Measurements from ENCODE around the gene LIPN.

LIPN gene

DNA sequence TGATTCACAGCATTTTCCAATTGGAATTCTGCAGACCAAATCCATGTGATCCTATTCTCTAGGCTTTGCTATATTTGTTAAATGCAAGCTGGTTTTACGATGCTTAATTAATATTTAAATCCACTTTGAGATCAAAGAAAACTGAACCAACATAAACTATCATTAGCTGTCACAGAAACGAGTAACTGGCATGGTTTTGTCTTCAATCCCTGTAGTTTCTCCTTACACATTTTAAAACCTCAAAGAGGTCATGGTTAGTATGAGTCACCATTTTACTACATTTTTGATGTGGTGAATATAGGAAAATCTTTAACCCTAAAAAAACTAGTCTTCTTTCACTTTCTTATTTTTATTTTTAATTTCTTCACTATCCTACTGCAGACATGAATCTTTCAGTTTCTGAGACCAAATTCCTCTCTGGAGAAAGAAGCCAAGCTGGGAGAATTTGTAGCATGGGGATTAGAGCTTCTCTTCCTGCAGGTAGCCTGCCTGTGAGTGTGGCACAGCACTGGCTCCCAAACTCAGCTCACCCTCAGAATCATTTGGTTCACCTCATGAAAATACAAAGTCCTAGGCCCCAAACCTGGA lies 34.0 kb downstream of the LIPN start:
- Histone ChIP-seq H3K27ac (no peak overlapping the region), H3K4me3 (no peak overlapping the region), H3K9me3 (no peaks in the 10 kb centered on the region), H3K27me3 (no peaks in the 10 kb centered on the region), H3K4me1 (no peaks in the 10 kb centered on the region), H3K36me3 (no peaks in the 10 kb centered on the region)
- intact Hi-C loops (cut with DNase I; ENCODE audit: low total_unique reads): no loop called here
- TF ChIP-seq, protein P1, sequence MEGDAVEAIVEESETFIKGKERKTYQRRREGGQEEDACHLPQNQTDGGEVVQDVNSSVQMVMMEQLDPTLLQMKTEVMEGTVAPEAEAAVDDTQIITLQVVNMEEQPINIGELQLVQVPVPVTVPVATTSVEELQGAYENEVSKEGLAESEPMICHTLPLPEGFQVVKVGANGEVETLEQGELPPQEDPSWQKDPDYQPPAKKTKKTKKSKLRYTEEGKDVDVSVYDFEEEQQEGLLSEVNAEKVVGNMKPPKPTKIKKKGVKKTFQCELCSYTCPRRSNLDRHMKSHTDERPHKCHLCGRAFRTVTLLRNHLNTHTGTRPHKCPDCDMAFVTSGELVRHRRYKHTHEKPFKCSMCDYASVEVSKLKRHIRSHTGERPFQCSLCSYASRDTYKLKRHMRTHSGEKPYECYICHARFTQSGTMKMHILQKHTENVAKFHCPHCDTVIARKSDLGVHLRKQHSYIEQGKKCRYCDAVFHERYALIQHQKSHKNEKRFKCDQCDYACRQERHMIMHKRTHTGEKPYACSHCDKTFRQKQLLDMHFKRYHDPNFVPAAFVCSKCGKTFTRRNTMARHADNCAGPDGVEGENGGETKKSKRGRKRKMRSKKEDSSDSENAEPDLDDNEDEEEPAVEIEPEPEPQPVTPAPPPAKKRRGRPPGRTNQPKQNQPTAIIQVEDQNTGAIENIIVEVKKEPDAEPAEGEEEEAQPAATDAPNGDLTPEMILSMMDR (IDR thresholded peaks at IDR 0.05): no peak
- DNase-seq: no peak

- intact Hi-C loops (cut with DNase I; ENCODE audit: low total_unique reads): no loop called here
- H3K9me3 ChIP-seq: no peaks in the 10 kb centered on the region
- H3K4me3 ChIP-seq: no peak overlapping the region
- DNase-seq: no peak
- TF ChIP-seq, protein P1 (IDR thresholded peaks at IDR 0.05): no peak
- no peaks in the 10 kb centered on the region for H3K27me3 ChIP-seq
- no peaks in the 10 kb centered on the region for H3K36me3 ChIP-seq
- no peak overlapping the region for H3K27ac ChIP-seq
- no peaks in the 10 kb centered on the region for H3K4me1 ChIP-seq
Observed at GRCh38 chr10:88794731-88795130, 34.9 kb downstream of the LIPN start.

- Histone ChIP-seq H3K27me3 (no peaks in the 10 kb centered on the region), H3K4me1 (no peaks in the 10 kb centered on the region), H3K27ac (no peak overlapping the region), H3K4me3 (no peak overlapping the region), H3K36me3 (no peaks in the 10 kb centered on the region), H3K9me3 (no peaks in the 10 kb centered on the region)
- TF ChIP-seq, protein P1 (IDR thresholded peaks at IDR 0.05): no peak
- DNase-seq: no peak
- intact Hi-C loops (cut with DNase I; ENCODE audit: low total_unique reads): no loop called here
Observed at GRCh38 chr10:88800152-88801125, 40.6 kb downstream of the LIPN start.

DNA sequence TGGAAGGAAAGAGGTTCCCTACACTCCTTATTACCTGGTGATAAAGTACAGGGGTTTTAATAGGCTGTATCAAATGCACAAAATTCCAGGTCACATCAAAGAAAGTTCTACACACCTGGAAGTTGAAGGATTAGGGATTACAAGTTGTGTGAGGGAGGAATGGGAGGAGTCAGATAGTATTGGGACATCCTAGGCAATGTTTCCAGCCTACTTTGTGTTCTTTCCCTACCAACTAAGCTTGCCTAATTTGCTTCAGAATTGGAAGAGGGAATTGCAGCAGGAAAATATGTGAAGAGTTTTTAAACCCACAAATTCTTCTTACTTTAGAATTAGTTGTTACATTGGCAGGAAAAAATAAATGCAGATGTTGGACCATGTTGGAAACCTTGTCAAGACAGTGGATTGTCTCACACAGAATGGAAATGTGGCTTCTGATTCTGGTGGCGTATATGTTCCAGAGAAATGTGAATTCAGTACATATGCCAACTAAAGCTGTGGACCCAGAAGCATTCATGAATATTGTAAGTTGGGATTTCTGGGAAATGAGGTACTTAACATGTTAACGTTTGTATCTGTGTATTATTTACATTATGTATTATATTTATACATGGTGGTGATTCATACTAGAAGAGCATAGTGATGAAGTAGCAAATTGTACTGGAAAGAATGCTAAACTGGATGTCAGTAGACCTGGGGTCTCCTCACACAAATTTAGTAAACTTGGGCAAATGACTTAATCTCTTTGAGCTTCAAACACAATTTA lies 42.9 kb downstream of the LIPN start, which contains the start of gene LIPM:
Gene LIPM, plus strand, starts transcription at position 208 of the 763 bp plus-strand sequence. Its CDS starts 167 bp downstream, at position 375.
- no peak for DNase-seq
- intact Hi-C loops (cut with DNase I; ENCODE audit: low total_unique reads): no loop called here
- H3K4me3 ChIP-seq: no peak within 1 kb of the TSS
- no peaks in the 10 kb centered on the region for H3K4me1 ChIP-seq
- H3K9me3 ChIP-seq: no peaks in the 10 kb centered on the region
- no peaks in the 10 kb centered on the region for H3K27me3 ChIP-seq
- H3K27ac ChIP-seq: no peak within 1 kb of the TSS
- TF ChIP-seq, protein P1 (IDR thresholded peaks at IDR 0.05): no peak
- no peaks in the 10 kb centered on the region for H3K36me3 ChIP-seq

- TF ChIP-seq, protein P1 (IDR thresholded peaks at IDR 0.05): no peak
- intact Hi-C loops (cut with DNase I; ENCODE audit: low total_unique reads): no loop called here
- no peak for DNase-seq
- no peak overlapping the region for H3K4me3 ChIP-seq
- H3K27ac ChIP-seq: no peak overlapping the region
- H3K27me3 ChIP-seq: no peaks in the 10 kb centered on the region
- H3K9me3 ChIP-seq: no peaks in the 10 kb centered on the region
- H3K36me3 ChIP-seq: no peaks in the 10 kb centered on the region
- H3K4me1 ChIP-seq: no peaks in the 10 kb centered on the region
Observed at GRCh38 chr10:88803641-88804040, 43.8 kb downstream of the LIPN start.

Data from tibial artery (tissue), 4 donors.